HL-60 (cell line): ENCODE results near the gene ZNF579.

ENCODE experiments used
- GABPA ChIP-seq: IDR thresholded peaks from 2 replicates; pipeline ENCODE4 v1.6.1; 2012; ENCODE audit warnings: low read depth
- REST ChIP-seq: IDR thresholded peaks from 2 replicates; pipeline ENCODE4 v1.6.1; 2012; ENCODE audit warnings: low read depth; ENCODE audit not compliant: insufficient replicate concordance
- TF ChIP-seq, protein P1 (sequence below): IDR thresholded peaks from one replicate; pipeline ENCODE4 v1.5.1; 2011; ENCODE audit warnings: low read length, control low read depth, inconsistent platforms; ENCODE audit not compliant: insufficient read depth

- TF ChIP-seq, protein P1, sequence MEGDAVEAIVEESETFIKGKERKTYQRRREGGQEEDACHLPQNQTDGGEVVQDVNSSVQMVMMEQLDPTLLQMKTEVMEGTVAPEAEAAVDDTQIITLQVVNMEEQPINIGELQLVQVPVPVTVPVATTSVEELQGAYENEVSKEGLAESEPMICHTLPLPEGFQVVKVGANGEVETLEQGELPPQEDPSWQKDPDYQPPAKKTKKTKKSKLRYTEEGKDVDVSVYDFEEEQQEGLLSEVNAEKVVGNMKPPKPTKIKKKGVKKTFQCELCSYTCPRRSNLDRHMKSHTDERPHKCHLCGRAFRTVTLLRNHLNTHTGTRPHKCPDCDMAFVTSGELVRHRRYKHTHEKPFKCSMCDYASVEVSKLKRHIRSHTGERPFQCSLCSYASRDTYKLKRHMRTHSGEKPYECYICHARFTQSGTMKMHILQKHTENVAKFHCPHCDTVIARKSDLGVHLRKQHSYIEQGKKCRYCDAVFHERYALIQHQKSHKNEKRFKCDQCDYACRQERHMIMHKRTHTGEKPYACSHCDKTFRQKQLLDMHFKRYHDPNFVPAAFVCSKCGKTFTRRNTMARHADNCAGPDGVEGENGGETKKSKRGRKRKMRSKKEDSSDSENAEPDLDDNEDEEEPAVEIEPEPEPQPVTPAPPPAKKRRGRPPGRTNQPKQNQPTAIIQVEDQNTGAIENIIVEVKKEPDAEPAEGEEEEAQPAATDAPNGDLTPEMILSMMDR: no peak
- TF ChIP-seq REST (no peak), GABPA (no peak)
Observed at GRCh38 chr19:55615543-55616394, 35.1 kb upstream of the ZNF579 start.
